NCI-H446 (cell line): ENCODE measurements around the gene CACNA1B.

Experiments
- DNase-seq, 2 experiments: peaks; one replicate each; lab custom pipeline; 2025; lab: John Stamatoyannopoulos, UW

The CACNA1B gene

GRCh38 chr9:137986268-137987099, 108.9 kb downstream of the CACNA1B start:
- DNase-seq, result no peak

- no peak for DNase-seq
Observed at GRCh38 chr9:137987244-137988030, 109.9 kb downstream of the CACNA1B start.

- no peak for DNase-seq
Observed at GRCh38 chr9:137988051-137988450, 110.5 kb downstream of the CACNA1B start.

GRCh38 chr9:137988701-137989100, 111.1 kb downstream of the CACNA1B start:
- no peak for DNase-seq

- no peak for DNase-seq
Observed at GRCh38 chr9:137989156-137989555, 111.6 kb downstream of the CACNA1B start.

- no peak for DNase-seq
Observed at GRCh38 chr9:137989999-137990715, 112.6 kb downstream of the CACNA1B start.

GRCh38 chr9:138003485-138004190, 126.1 kb downstream of the CACNA1B start:
- DNase-seq, result no peak

GRCh38 chr9:138006576-138007233, 129.1 kb downstream of the CACNA1B start:
- no peak for DNase-seq

GRCh38 chr9:138007566-138007917, 130.0 kb downstream of the CACNA1B start:
- DNase-seq, result no peak

- no peak for DNase-seq
Observed at GRCh38 chr9:138007918-138008841, 130.6 kb downstream of the CACNA1B start.

GRCh38 chr9:138009016-138009802, 131.6 kb downstream of the CACNA1B start:
- DNase-seq, result no peak

GRCh38 chr9:138009803-138010690, 132.5 kb downstream of the CACNA1B start:
- no peak for DNase-seq

- no peak for DNase-seq
Observed at GRCh38 chr9:138010861-138011260, 133.3 kb downstream of the CACNA1B start.

- no peak for DNase-seq
Observed at GRCh38 chr9:138011951-138012500, 134.4 kb downstream of the CACNA1B start.

- DNase-seq, result no peak
Observed at GRCh38 chr9:138013273-138013672, 135.7 kb downstream of the CACNA1B start.

- DNase-seq, result no peak
Observed at GRCh38 chr9:138013836-138014562, 136.4 kb downstream of the CACNA1B start.

GRCh38 chr9:138014563-138014945, 137.0 kb downstream of the CACNA1B start:
- DNase-seq, result no peak
